Gastroesophageal sphincter (tissue), 4 donors: ENCODE measurements around the gene SMCO3. TPM values are rescaled to one million over a fixed set of nuclear protein-coding genes. Genes with fewer than 3 reads are reported as not detected.

ENCODE experiments used
- ATAC-seq: fragments of 150-250 bp; one replicate; pipeline ENCODE4 v1.9.1; 2016; ENCODE audit warnings: mild to moderate bottlenecking, moderate library complexity
- H3K27ac ChIP-seq, 4 donors: fragments of 200-600 bp; sonication (generic) in 3 of 4; 1 replicate in 3 of 4; 2 replicates in 1 of 4; pipeline ENCODE4 v1.5.1; 2016 to 2019
- H3K27me3 ChIP-seq: fragments of 200-600 bp; sonication (generic); one replicate; pipeline ENCODE4 v1.5.1; 2019
- H3K36me3 ChIP-seq, 2 donors: fragments of 200-600 bp; sonication (generic); one replicate each; pipeline ENCODE4 v1.5.1; 2019; ENCODE audit warnings: control low read depth in 1 of 2
- H3K4me1 ChIP-seq, 3 donors: fragments of 200-600 bp; sonication (generic); 1 replicate in 2 of 3; 2 replicates in 1 of 3; pipeline ENCODE4 v1.5.1; 2016 to 2019; ENCODE audit warnings: control low read depth in 2 of 3
- H3K4me3 ChIP-seq, 2 donors: fragments of 200-600 bp; sonication (generic); one replicate each; pipeline ENCODE4 v1.5.1; 2019; ENCODE audit warnings: mild to moderate bottlenecking in 1 of 2, moderate library complexity in 1 of 2
- H3K9me3 ChIP-seq, 3 donors: fragments of 200-600 bp; sonication (generic); one replicate each; pipeline ENCODE4 v1.5.1; 2017 to 2019; ENCODE audit warnings: control low read depth in 2 of 3
- EP300 ChIP-seq: sonication (generic); formaldehyde crosslinking; IDR thresholded peaks from one replicate; pipeline ENCODE4 v1.6.1; 2017; ENCODE audit warnings: antibody characterized with exemption, mild to moderate bottlenecking
- POLR2A ChIP-seq, 2 donors: fragments of 450-650 bp; IDR thresholded peaks; one replicate each; pipeline ENCODE4 v1.6.1; 2017; ENCODE audit warnings: antibody characterized with exemption in 2 of 2, mild to moderate bottlenecking in 2 of 2, moderate library complexity in 1 of 2
- POLR2AphosphoS5 ChIP-seq: sonication (generic); formaldehyde crosslinking; IDR thresholded peaks from one replicate; pipeline ENCODE4 v1.6.1; 2017; ENCODE audit warnings: antibody characterized with exemption
- WGBS, 2 donors: methylation state at CpG; one replicate each; pipeline ENCODE4 v1.1.5; 2018; ENCODE audit warnings: low coverage in 1 of 2; 5-methylcytosine and 5-hydroxymethylcytosine counted together
- total RNA-seq, 4 donors: library from RNA; depleted of rRNA; stranded (reverse); fragments of >200 nt; gene quantifications; one replicate each; pipeline ENCODE4 v1.1.0, GENCODE V29; 2016
- TF ChIP-seq, protein P1 (sequence below), 4 experiments: fragments of 200-600 bp in 2 of 4; fragments of 450-650 bp in 2 of 4; sonication (generic) in 1 of 4; IDR thresholded peaks; one replicate each; pipeline ENCODE4 v1.5.1; 2017 to 2019; ENCODE audit warnings: antibody characterized with exemption in 4 of 4, mild to moderate bottlenecking in 2 of 4, moderate library complexity in 2 of 4

Gene SMCO3
- total RNA-seq, 4 donors from 2014 or later = 0.13 to 0.57 (median 0.31) TPM; not detected in 1

DNA sequence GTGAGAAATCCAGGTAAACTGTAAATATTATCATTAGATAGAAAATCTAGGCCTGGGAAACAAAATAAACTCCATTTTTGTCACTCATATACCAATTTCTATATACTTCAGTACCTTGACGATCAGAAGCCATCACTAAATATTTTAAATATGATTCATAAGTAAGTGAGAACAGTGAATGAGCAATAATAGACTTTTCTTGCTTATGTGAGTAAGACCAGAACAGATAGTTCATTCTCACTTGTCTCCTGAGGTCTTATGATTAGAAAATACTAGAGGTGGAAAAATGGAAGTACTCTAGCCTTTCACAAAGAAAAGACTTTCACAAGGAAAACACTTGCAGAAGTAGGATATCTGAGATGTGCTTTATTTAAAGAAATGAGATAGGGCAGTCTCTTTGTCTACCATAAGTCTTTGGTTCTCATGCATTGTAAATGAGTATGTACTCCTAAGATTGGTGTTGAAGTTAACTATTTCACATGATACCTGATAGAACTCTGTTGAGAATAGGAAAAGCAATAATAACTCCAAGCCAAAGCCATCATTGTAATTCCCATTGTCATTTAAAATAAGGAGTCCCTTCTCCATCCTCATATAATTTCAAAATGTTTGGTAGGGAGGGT, 10.1 kb upstream of the SMCO3 start:
- H3K9me3 ChIP-seq = no peaks in the 10 kb centered on the region
- H3K27ac ChIP-seq = no peak overlapping the region
- H3K4me3 ChIP-seq = no peak overlapping the region
- peaks cover 8% of the 10 kb centered on the region for H3K27me3 ChIP-seq
- 56 to 69% methylated on average over 1 of the region's 1 CpG for WGBS, 2 donors
- H3K4me1 ChIP-seq = no peaks in the 10 kb centered on the region
- TF ChIP-seq EP300 (no peak), POLR2AphosphoS5 (no peak), POLR2A (IDR thresholded peaks at IDR 0.05) (no peak)
- TF ChIP-seq, protein P1, sequence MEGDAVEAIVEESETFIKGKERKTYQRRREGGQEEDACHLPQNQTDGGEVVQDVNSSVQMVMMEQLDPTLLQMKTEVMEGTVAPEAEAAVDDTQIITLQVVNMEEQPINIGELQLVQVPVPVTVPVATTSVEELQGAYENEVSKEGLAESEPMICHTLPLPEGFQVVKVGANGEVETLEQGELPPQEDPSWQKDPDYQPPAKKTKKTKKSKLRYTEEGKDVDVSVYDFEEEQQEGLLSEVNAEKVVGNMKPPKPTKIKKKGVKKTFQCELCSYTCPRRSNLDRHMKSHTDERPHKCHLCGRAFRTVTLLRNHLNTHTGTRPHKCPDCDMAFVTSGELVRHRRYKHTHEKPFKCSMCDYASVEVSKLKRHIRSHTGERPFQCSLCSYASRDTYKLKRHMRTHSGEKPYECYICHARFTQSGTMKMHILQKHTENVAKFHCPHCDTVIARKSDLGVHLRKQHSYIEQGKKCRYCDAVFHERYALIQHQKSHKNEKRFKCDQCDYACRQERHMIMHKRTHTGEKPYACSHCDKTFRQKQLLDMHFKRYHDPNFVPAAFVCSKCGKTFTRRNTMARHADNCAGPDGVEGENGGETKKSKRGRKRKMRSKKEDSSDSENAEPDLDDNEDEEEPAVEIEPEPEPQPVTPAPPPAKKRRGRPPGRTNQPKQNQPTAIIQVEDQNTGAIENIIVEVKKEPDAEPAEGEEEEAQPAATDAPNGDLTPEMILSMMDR (IDR thresholded peaks at IDR 0.05) = no peak
- H3K36me3 ChIP-seq = no peaks in the 10 kb centered on the region
- no peak for ATAC-seq

DNA sequence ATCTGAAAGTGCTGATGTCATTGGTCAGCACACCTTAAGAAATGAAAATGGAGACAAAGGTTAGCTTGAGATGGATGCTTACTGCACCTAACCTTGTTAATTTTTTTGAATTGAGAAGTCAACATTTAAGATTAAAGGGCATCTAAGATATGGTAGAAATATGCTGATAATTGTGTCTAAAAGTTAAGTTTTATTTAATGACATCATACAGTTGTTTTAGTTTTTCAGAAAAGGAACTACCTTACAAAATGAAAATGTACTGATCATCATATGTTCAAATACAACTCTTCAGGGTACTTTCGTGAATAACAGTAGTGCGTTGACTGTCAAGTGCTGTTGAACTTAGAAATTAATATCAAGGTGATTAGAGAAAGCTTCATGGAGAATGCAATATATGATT, 2.5 kb downstream of the SMCO3 start:
- ATAC-seq = no peak
- H3K4me3 ChIP-seq = no peak overlapping the region

GRCh38 chr12:14810953-14811483, 3.0 kb downstream of the SMCO3 start:
- no peaks in the 10 kb centered on the region for H3K4me1 ChIP-seq
- H3K27ac ChIP-seq = no peak overlapping the region
- TF ChIP-seq, protein P1 (IDR thresholded peaks at IDR 0.05) = peak in 2 of 4 experiments; percentile 5 to 50
- no peak for TF ChIP-seq EP300
- TF ChIP-seq POLR2AphosphoS5 = no peak
- WGBS, 2 donors = 89 to 92% methylated on average over 1 of the region's 1 CpG
- H3K27me3 ChIP-seq = no peaks in the 10 kb centered on the region
- no peaks in the 10 kb centered on the region for H3K9me3 ChIP-seq
- no peak for ATAC-seq
- H3K4me3 ChIP-seq = no peak overlapping the region
- no peaks in the 10 kb centered on the region for H3K36me3 ChIP-seq

More for the DNA sequence above, 2.5 kb downstream of the SMCO3 start:
- Histone ChIP-seq H3K4me1 (no peaks in the 10 kb centered on the region), H3K36me3 (no peaks in the 10 kb centered on the region), H3K9me3 (no peaks in the 10 kb centered on the region), H3K27ac (no peak overlapping the region), H3K27me3 (no peaks in the 10 kb centered on the region)
- TF ChIP-seq, protein P1 (IDR thresholded peaks at IDR 0.05) = no peak
- TF ChIP-seq POLR2A (IDR thresholded peaks at IDR 0.05) = no peak
- TF ChIP-seq EP300 = no peak
- TF ChIP-seq POLR2AphosphoS5 = no peak
- 94 to 100% methylated on average over 2 of the region's 2 CpGs for WGBS, 2 donors

DNA sequence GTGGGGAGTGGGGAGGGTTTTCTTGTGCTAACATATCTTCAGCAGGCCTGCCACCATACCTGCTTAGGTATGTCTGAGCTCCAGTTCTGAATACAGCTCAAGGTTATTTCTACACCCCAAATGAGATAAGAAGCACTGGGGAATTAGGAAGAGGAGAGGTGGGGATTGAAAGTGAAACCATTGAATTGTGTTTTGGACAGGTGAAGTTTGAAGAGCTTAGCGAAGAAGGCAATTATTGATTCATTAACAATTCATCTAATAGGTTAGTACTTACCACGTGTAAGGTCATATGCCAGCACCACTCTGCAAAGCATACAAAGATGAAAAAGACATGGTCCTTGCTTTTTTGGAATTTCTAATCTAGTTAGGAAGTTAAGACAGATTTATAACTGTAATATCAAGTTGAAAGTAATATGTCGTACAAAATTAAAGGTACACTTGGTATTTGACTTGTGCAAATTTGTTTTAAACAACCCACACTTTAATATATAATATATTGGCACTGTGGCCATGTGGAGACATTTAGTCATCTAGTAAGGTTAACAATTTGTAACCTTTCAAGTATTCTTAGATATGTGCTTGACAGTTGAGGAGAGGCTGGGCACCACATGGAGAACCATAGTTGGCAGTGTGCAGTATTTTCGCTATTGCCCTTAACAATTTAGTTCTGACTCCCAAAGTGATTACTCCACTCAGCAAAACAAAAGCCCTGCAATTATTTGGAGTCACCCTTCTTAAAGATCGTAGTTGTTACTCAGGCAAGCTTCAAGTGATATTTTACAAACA, 3.6 kb downstream of the SMCO3 start:
- ATAC-seq = no peak
- Histone ChIP-seq H3K4me3 (no peak overlapping the region), H3K9me3 (no peaks in the 10 kb centered on the region), H3K4me1 (no peaks in the 10 kb centered on the region), H3K36me3 (no peaks in the 10 kb centered on the region), H3K27ac (no peak overlapping the region), H3K27me3 (no peaks in the 10 kb centered on the region)
- 87 to 93% methylated on average over 5 of the region's 5 CpGs for WGBS, 2 donors
- TF ChIP-seq EP300 = no peak

GRCh38 chr12:14803830-14804160, 10.2 kb downstream of the SMCO3 start:
- H3K27me3 ChIP-seq = no peaks in the 10 kb centered on the region
- H3K27ac ChIP-seq = peak overlapping the region; percentile 85 to 95 (median 91)
- ATAC-seq = peak; percentile 16
- H3K4me1 ChIP-seq = peaks cover 0 to 30% (median 6%) of the 10 kb centered on the region in 3 donors
- WGBS, 2 donors = 0 to 1% methylated on average over 12 of the region's 12 CpGs
- H3K4me3 ChIP-seq = peak overlapping the region; percentile 55 to 66
- peaks cover 0 to 12% of the 10 kb centered on the region in 2 donors for H3K36me3 ChIP-seq
- TF ChIP-seq, protein P1 (IDR thresholded peaks at IDR 0.05) = no peak
- no peak for TF ChIP-seq EP300
- no peak for TF ChIP-seq POLR2A (IDR thresholded peaks at IDR 0.05)
- TF ChIP-seq POLR2AphosphoS5 = no peak
- no peaks in the 10 kb centered on the region for H3K9me3 ChIP-seq
